Small intestine (tissue), 7 donors: ENCODE results near the gene IFRD2. TPM values are rescaled to one million over a fixed set of nuclear protein-coding genes. Genes with fewer than 3 reads are reported as not detected.
A peak's percentile ranks its signal among the peaks of the same experiment; 100 is the strongest.
"Not testable (repeated sequence)": the region's sequence is repeated elsewhere in the genome, so short reads cannot be mapped to it uniquely, and the experiment has no call there.

Experiments used
- DNase-seq, 2 donors: peaks; one replicate each; pipeline versions ENCODE4 v3.0.0 to v3.0.0-alpha.2; 2013
- FAIRE-seq: peaks from 2 replicates; lab custom pipeline; 2012; peaks lifted over from hg19 to GRCh38; lab: Jason Lieb, UNC
- H3K27ac ChIP-seq, 3 donors: one replicate each; pipeline ENCODE4 v1.5.1; 2013; ENCODE audit warnings: low read length in 2 of 3, mild to moderate bottlenecking in 2 of 3, control low read depth in 1 of 3, inconsistent platforms in 1 of 3, low read depth in 1 of 3, moderate library complexity in 1 of 3
- H3K27me3 ChIP-seq, 3 donors: one replicate each; pipeline ENCODE4 v1.6.1; 2013; ENCODE audit warnings: low read length in 3 of 3, inconsistent platforms in 1 of 3; ENCODE audit not compliant: control insufficient read depth in 3 of 3, insufficient read depth in 3 of 3
- H3K36me3 ChIP-seq, 3 donors: one replicate each; pipeline ENCODE4 v1.6.1; 2013; ENCODE audit warnings: low read length in 3 of 3, inconsistent platforms in 1 of 3, low read depth in 1 of 3, mild to moderate bottlenecking in 1 of 3, moderate library complexity in 1 of 3; ENCODE audit not compliant: control insufficient read depth in 3 of 3, insufficient read depth in 2 of 3
- H3K4me1 ChIP-seq, 3 donors: one replicate each; pipeline ENCODE4 v1.6.1; 2013; ENCODE audit warnings: low read length in 2 of 3, inconsistent platforms in 1 of 3, low read depth in 1 of 3, mild to moderate bottlenecking in 1 of 3, moderate library complexity in 1 of 3; ENCODE audit not compliant: control insufficient read depth in 3 of 3, insufficient read depth in 2 of 3
- H3K4me3 ChIP-seq, 3 donors: one replicate each; pipeline ENCODE4 v1.5.1; 2013; ENCODE audit warnings: low read length in 3 of 3, control low read depth in 1 of 3, inconsistent platforms in 1 of 3, low read depth in 1 of 3, mild to moderate bottlenecking in 1 of 3, moderate library complexity in 1 of 3
- H3K9me3 ChIP-seq, 2 donors: one replicate each; pipeline ENCODE4 v1.6.1; 2013; ENCODE audit warnings: low read depth in 1 of 2, low read length in 1 of 2; ENCODE audit not compliant: control insufficient read depth in 2 of 2, insufficient read depth in 1 of 2
- WGBS, 3 donors: extraction: QIAGEN DNeasy Blood & Tissue Kit; methylation state at CpG; one replicate each; pipeline ENCODE4 v1.1.7; 2013; 5-methylcytosine and 5-hydroxymethylcytosine counted together
- polyA plus RNA-seq, 4 donors: library from polyadenylated mRNA; stranded (reverse) in 3 of 4; unstranded in 1 of 4; fragments of 200-250 nt in 3 of 4; fragments of 120-200 nt in 1 of 4; gene quantifications; one replicate each; pipeline versions ENCODE4 v1.2.1 to v1.2.3, GENCODE V29; 2013
- donor health status: healthy with polysubstance abuse.
- donor health status: control.
- donor health status: control.
- donor health status: Bipolar disorder and iron deficiency.
- donor health status: healthy.

Gene IFRD2
- polyA plus RNA-seq, 4 donors, result 46.3 to 93.4 (median 71.0) TPM

GRCh38 chr3:50266836-50267235 lies 25.4 kb downstream of the IFRD2 start:
- WGBS, 3 donors, result 38 to 57% (median 45%) methylated on average over 7 of the region's 7 CpGs
- no peaks in the 10 kb centered on the region for H3K27me3 ChIP-seq
- H3K36me3 ChIP-seq, result peaks cover 0 to 28% (median 0%) of the 10 kb centered on the region in 3 donors
- FAIRE-seq, result no peak
- H3K9me3 ChIP-seq, result no peaks in the 10 kb centered on the region
- peak overlapping the region in 2 of 3 donors; percentile 35 to 41 for H3K4me3 ChIP-seq
- H3K4me1 ChIP-seq, result peaks cover 4 to 80% (median 4%) of the 10 kb centered on the region in 3 donors
- peak in 1 of 2 donors; percentile 39 for DNase-seq
- peak overlapping the region; percentile 82 to 98 (median 85) for H3K27ac ChIP-seq

DNA sequence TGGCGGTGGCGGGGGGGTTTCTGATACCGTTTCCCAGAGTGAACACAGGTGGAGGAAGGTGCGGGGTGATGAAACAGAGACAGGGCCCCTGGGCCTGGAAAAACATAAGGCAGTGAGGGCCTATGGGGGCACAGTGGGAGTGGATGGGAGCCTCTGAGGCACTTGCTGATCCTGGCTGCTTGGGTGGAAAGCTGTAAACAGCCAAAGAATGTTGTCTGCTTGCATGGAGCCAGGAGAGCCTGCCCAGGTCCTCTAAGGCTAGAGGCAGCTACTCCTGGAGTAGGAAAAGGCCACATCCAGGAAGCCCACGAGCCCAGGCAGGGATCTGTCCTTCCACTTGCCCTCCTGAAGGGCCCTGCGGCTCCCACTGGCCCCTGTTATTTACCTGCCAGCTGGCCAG lies 26.2 kb downstream of the IFRD2 start:
- Histone ChIP-seq H3K36me3 (peaks cover 0 to 27% (median 0%) of the 10 kb centered on the region in 3 donors), H3K4me3 (no peak overlapping the region), H3K4me1 (peaks cover 4 to 78% (median 4%) of the 10 kb centered on the region in 3 donors), H3K27me3 (no peaks in the 10 kb centered on the region), H3K27ac (peak overlapping the region in 2 of 3 donors; percentile 62 to 88), H3K9me3 (no peaks in the 10 kb centered on the region)
- FAIRE-seq (no peak), DNase-seq (peak in 1 of 2 donors; percentile 36)
- WGBS, 3 donors, result 75 to 81% (median 79%) methylated on average over 6 of the region's 6 CpGs

DNA sequence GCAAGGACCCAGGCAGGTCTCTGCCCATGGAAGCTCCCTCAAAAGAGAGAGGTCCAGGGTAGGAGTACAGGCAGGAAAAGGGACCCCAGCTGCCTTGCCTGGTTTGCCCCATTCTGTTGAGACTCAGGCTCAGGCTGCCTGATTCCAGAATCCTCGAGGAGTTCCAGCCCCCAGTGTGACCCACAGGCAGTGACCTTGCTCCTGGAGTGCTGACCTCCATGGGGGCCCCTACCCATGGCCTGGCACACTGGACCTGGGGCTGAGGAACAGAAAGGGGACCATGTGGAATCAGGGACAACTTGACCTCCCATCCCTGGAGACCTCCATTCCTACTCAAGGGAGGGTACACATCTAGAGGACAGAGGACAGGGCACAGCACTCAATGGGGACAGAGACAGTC lies 26.7 kb downstream of the IFRD2 start:
- Histone ChIP-seq H3K27ac (peak overlapping the region in 2 of 3 donors; percentile 62 to 88), H3K9me3 (no peaks in the 10 kb centered on the region), H3K36me3 (peaks cover 0 to 23% (median 0%) of the 10 kb centered on the region in 3 donors), H3K27me3 (no peaks in the 10 kb centered on the region), H3K4me3 (no peak overlapping the region), H3K4me1 (peaks cover 4 to 78% (median 4%) of the 10 kb centered on the region in 3 donors)
- FAIRE-seq, result no peak
- WGBS, 3 donors, result 48 to 73% (median 60%) methylated on average over 1 of the region's 1 CpG
- no peak for DNase-seq

DNA sequence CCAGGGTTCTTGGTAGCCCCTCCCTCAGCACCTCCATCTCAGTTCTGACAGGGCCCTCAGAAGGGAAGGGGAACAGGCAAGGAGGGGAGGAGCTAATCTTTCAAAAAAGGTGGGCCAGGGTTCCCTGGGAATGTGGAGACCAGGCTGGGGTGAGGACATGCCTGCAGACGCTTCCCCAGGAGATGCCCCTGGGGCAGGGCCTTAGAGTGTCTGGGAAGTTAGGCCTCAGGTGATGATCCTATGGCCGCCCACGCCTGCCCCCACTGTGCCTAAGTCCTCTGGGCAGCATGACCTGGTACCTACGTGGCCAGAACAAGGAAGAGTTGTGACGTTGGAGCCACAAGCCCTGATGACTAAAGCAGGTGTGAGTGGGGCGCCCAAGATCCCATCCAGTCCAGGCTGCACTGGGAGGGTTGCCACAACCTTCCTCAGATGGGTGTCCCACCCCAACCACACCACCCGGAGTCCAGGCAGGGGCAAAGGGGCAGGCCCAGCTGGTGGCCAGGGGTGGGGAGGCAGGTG lies 27.2 kb downstream of the IFRD2 start:
- peaks cover 4 to 77% (median 6%) of the 10 kb centered on the region in 3 donors for H3K4me1 ChIP-seq
- no peak overlapping the region for H3K4me3 ChIP-seq
- WGBS, 3 donors, result 46 to 60% (median 59%) methylated on average over 7 of the region's 7 CpGs
- H3K36me3 ChIP-seq, result peaks cover 0 to 20% (median 0%) of the 10 kb centered on the region in 3 donors
- H3K9me3 ChIP-seq, result no peaks in the 10 kb centered on the region
- DNase-seq (no peak), FAIRE-seq (no peak)
- peak overlapping the region in 2 of 3 donors; percentile 62 to 88 for H3K27ac ChIP-seq
- no peaks in the 10 kb centered on the region for H3K27me3 ChIP-seq

DNA sequence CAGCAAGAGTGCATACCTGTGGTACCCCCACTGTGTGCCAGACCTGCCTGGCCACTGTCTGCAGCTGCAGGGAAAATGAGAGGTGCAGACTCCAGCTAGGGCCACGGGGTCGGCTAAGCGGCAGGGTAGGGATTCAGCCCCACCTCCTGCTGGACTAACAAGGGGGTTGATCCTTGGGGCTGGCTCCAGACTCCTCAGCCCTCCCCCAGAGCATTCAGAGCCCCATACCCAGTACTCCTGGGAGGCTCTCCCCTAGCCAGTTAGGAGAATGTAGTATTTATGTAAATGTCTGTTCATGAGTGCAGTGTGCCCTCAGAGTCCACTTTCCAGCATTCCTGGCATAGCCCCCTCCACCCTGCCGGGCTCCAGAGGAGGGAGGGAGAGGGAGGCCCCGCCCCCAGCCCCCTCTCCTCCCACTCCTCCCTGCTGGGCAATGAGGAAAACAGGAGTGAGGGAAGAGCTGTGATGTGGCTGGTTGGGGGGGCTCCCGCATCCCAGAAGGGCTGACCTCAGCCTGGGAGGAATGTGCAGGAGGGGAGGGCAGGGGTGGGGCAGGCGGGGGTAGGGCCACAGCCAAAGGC lies 27.8 kb downstream of the IFRD2 start:
- Histone ChIP-seq H3K9me3 (no peaks in the 10 kb centered on the region), H3K27me3 (no peaks in the 10 kb centered on the region), H3K27ac (peak overlapping the region in 2 of 3 donors; percentile 62 to 88), H3K36me3 (peaks cover 0 to 19% (median 0%) of the 10 kb centered on the region in 3 donors), H3K4me1 (peaks cover 4 to 75% (median 8%) of the 10 kb centered on the region in 3 donors), H3K4me3 (no peak overlapping the region)
- DNase-seq (peak in 1 of 2 donors; percentile 95), FAIRE-seq (no peak)
- WGBS, 3 donors, result 19 to 40% (median 34%) methylated on average over 7 of the region's 7 CpGs

GRCh38 chr3:50263478-50264382 lies 28.5 kb downstream of the IFRD2 start:
- Histone ChIP-seq H3K36me3 (peaks cover 0 to 27% (median 0%) of the 10 kb centered on the region in 3 donors), H3K27me3 (no peaks in the 10 kb centered on the region), H3K4me1 (peaks cover 4 to 77% (median 8%) of the 10 kb centered on the region in 3 donors), H3K27ac (peak overlapping the region in 2 of 3 donors; percentile 25 to 88), H3K4me3 (no peak overlapping the region), H3K9me3 (no peaks in the 10 kb centered on the region)
- FAIRE-seq (no peak), DNase-seq (no peak)
- WGBS, 3 donors, result 62 to 69% (median 68%) methylated on average over 6 of the region's 6 CpGs

GRCh38 chr3:50262778-50263177 lies 29.5 kb downstream of the IFRD2 start:
- WGBS, 3 donors, result 84 to 89% (median 84%) methylated on average over 7 of the region's 7 CpGs
- DNase-seq (no peak), FAIRE-seq (no peak)
- Histone ChIP-seq H3K36me3 (peaks cover 2 to 36% (median 3%) of the 10 kb centered on the region in 3 donors), H3K4me3 (no peak overlapping the region), H3K9me3 (peaks cover 0 to 2% of the 10 kb centered on the region in 2 donors), H3K27ac (peak overlapping the region in 1 of 3 donors; percentile 2), H3K4me1 (peaks cover 4 to 67% (median 5%) of the 10 kb centered on the region in 3 donors), H3K27me3 (no peaks in the 10 kb centered on the region)

DNA sequence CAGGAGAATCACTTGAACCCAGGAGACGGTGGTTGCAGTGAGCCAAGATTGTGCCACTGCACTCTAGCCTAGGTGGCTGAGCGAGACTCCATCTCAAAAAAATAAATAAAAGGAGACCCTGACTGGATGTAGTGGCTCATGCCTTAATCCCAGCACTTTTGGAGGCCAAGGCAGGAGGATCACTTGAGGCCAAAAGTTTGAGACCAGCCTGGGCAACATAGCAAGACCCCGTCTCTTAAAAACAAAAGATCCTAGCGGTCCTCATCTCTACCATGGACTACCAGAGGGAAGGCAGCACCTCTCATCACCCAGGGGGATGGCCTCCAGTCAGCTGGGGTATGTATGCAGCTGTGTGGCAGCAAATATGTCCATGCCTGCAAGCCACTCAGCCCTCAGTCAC lies 30.0 kb downstream of the IFRD2 start:
- Histone ChIP-seq H3K27ac (peak overlapping the region in 1 of 3 donors; percentile 2), H3K36me3 (peaks cover 4 to 42% (median 6%) of the 10 kb centered on the region in 3 donors), H3K4me1 (peaks cover 4 to 61% (median 4%) of the 10 kb centered on the region in 3 donors)
- FAIRE-seq, H3K4me3 ChIP-seq, H3K9me3 ChIP-seq, H3K27me3 ChIP-seq, DNase-seq: not testable (repeated sequence)
- WGBS, 3 donors, result 97 to 100% (median 97%) methylated on average over 4 of the region's 4 CpGs
